GM15510 (cell line): ENCODE results near the gene SRL.

Experiments
- POLR2A ChIP-seq: IDR thresholded peaks from 3 replicates; pipeline ENCODE4 v1.6.1; 2011; ENCODE audit warnings: borderline replicate concordance; ENCODE audit not compliant: insufficient read length; ENCODE audit errors: extremely low read depth

SRL gene

DNA sequence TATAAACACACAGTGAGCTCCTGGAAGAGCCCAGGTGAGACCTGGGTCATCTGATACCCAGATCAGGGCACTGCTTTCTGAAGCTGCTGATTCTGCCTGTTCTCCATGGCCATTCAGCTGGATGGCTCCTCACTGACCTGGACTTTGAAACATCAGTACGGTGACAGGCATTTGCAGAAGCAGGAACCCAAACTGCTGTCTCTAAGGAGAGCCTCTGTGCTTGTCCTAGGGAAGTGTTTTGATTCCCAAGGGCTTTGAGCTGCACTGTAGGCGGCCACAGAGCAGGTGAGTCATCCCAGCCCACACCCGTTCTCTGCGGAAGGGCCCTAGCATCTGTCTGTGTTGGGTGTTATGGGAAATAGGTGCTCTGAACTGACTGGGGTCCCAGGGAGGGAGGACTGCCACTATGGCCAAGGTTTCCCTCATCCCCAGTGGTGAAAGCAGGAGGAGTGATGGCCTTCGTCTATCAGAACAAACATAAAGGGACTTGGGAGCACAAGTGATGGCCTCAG, 64.9 kb downstream of the SRL start:
- no peak for TF ChIP-seq POLR2A

DNA sequence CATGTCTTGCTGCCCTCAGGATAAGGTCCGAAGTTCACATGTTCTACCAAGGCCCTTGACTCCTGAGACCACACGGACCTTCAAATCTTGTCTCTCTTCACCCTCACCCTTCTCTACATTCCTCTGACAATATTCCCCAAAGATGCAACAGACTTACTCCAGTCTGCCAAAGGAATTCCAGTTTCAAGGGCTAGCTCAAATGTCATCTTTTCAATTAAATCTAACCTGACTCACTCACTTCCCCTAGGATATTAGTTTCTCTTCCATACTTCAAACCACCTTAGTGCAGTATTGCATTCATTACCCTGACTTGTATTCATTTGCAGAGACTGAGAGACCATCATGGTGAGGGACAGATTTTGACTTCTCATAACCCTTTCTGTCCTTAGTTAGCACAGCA, 66.0 kb downstream of the SRL start:
- no peak for TF ChIP-seq POLR2A

DNA sequence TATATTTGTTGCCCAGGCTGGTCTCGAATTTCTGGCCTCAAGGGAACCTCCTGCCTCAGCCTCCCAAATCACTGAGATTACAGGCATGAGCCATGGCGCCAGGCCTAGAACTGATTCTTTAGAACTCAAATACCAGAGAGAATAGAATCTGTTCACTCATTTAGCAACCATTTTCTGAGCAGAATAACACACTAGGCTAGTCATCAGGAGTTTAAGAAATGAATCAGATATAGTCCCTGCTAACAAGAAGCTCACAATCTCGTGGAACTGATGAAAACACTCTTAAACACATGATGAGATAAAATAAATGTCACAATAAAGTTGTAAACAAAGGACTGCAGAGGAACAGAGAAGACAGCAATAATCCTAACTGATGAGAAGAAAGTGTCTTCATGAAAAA, 69.8 kb downstream of the SRL start:
- TF ChIP-seq POLR2A = no peak

DNA sequence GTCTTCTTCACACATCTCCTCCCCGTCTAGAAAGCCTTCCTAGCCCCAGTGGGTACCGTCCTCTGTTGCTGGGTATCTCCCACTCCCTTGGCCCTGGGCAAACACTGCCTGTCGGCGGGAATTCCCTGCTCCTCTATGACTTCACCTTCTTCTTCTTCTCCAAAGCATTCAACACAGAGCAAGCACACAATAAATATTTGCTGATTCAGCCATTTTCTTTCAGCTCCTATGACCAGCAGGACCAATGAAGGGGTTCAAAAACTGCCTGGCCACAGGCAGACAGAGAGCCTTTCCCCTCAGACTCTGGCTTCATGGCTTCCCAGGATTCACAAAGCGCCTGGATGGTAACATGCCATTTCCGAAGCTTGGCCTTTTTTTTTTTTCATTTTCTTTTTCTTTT, 72.5 kb downstream of the SRL start:
- no peak for TF ChIP-seq POLR2A

DNA sequence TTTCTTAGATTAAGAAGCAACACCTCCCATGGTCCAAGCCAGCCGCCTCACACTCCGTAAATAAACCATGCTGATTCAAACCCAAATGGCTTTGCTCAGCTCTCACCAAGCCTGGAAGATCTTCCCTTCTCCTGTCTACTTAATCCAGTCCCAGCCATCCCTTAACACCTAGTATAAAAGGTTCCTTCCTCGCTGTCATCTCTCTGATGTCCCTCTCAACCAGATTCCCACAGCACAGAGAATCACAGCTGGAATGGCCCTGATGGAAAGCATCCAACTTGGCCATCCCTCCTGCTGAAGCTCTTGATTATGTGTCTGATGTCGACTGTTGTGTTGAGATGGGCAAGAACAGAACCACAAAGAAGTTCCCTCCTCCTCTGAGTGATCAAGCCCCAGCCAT, 75.1 kb downstream of the SRL start:
- no peak for TF ChIP-seq POLR2A

DNA sequence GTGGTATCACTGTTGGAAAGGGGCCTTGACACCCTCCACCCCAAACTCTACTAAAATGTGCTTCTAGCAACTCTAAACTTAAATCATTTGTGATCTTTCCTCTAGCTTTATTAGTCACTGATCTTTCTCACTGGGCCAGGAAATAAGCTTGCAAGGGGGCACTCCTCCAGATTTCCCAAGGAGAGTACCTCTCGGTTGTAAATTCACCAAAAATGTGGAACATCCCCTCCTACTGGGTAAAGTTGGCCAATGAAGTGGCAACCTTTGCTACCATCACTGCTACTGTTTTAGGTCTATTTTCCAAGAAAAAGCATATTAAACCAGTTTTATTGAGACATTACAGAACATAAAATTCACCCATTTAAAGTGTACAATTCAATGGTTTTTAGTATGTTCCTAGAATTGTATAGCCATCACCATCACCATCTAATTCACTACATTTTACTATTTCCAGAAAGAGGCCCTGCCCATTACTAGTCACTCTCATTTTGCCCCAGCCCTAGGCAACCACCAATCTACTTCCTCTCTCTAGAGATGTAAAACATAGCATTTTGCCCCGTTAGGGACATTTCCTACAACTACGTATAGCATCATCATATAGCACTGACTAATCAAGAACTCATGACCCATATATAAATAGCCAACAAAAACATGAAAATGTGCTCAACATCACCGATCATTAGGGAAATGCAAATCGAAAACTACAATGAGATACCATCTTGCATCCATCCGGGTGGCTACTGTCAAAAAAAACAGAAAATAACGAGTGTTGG, 81.0 kb downstream of the SRL start:
- TF ChIP-seq POLR2A = no peak

DNA sequence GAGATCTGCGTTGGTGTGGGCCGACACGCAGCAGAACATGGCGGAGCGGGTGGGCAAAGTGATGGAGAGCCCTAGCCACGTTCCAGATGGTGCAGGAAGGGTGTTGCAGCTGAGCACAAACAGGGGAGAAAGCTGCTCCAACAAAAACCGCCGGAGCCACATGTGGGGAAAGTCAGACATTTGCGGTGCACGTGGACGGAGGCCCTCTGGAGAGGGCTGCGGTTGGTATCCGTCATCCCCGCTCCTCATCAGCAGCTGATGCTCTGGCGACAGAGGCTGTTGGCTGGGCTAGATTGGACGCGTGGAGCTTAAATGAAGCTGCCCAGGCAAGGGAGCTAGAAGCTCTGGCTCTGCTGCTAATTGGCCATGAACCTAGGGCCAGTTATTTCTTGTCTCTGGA, 82.2 kb downstream of the SRL start:
- no peak for TF ChIP-seq POLR2A

DNA sequence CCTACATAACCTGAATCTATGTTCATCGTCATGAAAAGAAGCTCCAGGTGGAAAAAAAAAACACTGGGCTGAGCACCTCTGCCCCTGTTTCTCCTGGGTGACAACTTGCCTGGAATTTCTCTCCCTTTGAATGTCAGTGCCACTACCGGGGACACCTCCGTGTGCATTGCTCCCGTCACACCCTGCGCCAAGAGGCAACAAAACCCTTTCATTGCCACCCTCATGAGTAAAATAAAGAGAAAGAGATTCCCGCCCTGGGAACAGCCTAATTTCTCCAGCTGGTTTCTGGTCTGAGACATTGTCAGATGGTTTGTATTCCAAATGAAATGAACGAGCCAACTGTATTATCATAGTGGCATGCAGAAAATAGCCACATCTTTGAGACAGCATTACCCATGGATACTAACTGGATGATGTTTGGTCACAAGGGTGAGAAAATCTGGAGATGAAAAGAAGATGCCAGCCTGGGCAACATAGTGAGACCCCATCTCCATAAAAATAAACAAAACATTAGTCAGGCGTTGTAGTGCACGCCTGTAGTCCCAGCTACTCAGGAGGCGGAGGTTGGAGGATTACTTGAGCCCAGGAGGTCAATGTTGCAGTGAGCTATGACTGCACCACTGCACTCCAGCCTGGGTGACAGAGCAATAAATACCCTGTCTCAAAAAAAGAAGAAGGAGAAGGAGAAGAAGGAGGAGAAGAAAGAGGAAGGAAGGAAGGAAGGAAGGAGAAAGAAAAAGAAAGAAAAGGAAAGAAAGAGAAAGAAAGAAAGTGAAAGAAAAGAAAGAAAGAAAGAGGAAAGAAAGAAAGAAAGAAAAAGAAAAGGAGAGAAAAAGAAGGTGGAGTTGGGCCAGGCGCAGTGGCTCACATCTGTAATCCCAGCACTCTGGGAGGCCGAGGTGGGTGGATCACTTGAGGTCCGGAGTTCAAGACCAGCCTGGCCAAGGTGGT, 83.5 kb downstream of the SRL start:
- TF ChIP-seq POLR2A = no peak

DNA sequence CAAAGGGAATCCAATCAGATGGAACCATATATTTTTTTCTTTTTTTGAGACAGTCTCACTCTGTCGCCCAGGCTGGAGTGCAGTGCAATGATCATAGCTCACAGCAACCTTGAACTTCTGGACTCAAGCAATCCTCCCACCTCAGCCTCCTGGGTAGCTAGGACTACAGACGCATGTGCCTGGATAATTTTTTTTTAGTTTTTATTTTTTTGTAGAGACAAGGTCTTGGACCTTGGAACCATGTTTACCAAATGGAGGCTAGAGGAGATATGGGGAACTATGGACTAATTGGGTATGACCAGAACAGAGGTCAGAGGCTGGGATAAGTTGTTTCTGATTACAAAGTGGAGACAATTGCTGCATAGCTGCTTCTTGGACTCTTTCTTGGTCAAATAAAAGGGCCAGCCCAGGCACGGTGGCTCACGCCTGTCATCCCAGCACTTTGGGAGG, 84.5 kb downstream of the SRL start:
- no peak for TF ChIP-seq POLR2A

DNA sequence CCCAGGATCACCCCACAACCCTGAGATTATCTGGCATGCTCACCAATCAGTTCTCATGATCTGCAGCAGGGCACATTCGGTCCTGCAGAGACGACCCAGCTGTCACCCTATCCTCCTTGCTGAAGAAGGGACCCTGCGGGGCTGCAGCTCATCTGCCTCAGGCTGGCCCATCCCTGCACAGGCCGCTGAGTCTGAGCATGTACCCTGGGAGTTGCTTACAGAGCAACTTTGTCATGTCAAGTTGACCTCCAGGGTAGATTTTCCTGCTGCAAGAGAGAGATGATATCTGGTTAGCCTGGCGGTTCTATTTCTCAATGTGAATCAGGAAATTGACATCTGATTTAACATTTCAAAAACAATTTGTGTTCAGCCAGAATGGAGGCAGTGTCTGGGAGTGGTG, 89.6 kb downstream of the SRL start:
- TF ChIP-seq POLR2A = no peak

DNA sequence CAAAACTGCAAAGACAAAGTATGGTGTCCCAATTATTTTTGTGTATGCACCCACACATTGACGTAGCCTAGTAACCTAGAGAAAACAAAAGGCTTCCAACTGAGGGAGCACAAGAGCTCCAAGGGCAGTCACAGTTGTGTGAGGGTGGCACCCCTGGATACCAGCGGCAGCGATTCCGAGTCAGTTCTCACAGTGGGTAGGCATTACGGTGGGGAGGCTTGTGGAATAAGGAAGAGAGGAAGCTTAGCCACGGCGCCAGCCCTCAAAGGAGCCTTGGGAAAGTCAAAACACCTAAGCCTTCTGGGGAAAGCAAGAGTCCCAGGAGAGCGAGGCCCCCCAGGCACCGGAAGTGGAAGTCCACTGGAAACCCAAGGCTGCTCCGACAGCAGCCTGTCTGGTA, 94.6 kb downstream of the SRL start:
- TF ChIP-seq POLR2A = no peak

DNA sequence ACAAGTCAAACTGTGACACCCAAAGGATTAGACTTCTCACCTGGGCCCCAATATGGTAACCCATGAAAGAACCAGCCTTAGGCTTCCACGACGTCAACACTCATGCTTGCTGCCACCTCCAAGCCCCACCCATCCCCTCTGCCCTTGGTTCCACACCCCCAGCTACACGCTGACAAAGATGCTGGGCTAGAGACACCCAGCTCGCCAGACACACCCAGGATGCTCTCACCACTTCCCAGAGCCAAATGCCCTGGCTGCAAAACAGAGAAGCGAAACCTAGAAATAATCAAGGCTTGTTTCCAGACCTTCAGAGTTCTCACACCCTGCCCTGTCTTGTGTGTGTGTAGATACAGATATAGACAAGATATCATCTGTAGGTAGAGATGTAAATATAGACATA, 99.6 kb downstream of the SRL start:
- no peak for TF ChIP-seq POLR2A

DNA sequence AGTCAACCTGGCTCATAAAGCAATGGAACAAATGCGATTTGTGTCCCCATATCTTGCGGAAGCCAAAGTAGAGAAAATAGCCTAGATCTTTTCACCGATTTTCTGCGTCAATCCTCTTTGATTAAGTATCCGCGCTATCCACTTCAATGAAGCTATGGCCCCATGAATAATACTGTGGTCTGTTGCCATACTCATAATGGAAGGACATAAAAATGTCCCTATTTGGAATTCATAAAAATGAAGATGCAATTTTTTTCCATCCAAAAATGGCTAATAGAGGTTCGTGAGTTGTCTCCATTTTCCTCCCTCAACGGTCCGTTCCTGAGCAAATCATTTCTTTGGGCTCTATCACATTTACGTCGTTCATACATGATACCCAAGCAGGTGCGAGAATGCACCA, 100.3 kb downstream of the SRL start:
- TF ChIP-seq POLR2A = no peak

DNA sequence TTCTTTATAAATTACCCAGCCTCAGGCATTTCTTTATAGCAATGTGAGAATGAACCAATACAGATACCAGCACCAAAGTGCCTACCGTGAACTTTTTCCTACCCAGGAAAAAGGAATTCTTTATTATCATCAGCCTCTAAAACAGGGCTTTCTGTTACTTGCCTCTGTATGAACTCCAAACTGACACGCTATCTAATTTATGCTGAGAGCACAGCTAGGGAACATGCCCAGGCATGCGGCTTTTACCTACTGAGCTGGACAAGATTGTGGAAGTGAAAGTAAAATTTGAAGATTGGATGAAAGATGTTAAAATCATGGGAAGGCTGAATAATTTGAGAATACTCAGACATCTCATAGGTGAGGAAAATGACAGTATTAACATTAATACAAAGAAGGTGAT, 101.2 kb downstream of the SRL start:
- no peak for TF ChIP-seq POLR2A

DNA sequence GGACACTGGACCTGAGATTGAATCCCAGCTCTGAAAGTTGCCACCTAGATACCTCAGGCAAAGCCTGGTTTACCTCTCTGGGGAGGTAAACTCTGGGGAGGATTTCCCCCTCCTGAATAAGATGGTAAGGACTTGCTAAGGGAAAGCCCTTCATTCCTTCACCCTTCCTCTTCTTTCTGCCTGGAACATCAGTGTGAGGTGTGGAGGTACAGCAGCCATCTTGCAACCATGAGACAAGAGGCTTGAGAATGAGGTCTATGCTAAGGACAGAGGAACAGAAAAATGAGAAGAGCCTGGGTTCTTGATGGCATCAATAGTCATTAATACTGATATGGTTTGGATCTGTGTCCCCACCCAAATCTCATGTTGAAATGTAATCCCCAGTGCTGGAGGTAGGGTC, 101.9 kb downstream of the SRL start:
- TF ChIP-seq POLR2A = no peak
